Neutrophil (primary cell): Measurements from ENCODE around the gene KCNAB2.

Experiments
- H3K27ac ChIP-seq: fragments of 200-600 bp; sonication (generic); 2 replicates; pipeline ENCODE4 v1.5.1; 2016; ENCODE audit warnings: mild to moderate bottlenecking, moderate library complexity
- H3K27me3 ChIP-seq: fragments of 200-600 bp; sonication (generic); 2 replicates; pipeline ENCODE4 v1.6.0; 2016; ENCODE audit warnings: mild to moderate bottlenecking
- H3K36me3 ChIP-seq: fragments of 200-600 bp; sonication (generic); 2 replicates; pipeline ENCODE4 v1.5.1; 2017
- H3K4me1 ChIP-seq, 2 experiments: fragments of 200-600 bp in 1 of 2; sonication (generic) in 1 of 2; 1 replicate in 1 of 2; 2 replicates in 1 of 2; pipeline versions ENCODE4 v1.5.1 to v1.6.1; 2013 to 2016; ENCODE audit warnings: low read depth in 1 of 2, low read length in 1 of 2, mild to moderate bottlenecking in 1 of 2, moderate library complexity in 1 of 2; ENCODE audit not compliant: control insufficient read depth in 1 of 2, insufficient read depth in 1 of 2
- H3K4me3 ChIP-seq, 2 experiments: fragments of 200-600 bp in 1 of 2; sonication (generic) in 1 of 2; 1 replicate in 1 of 2; 2 replicates in 1 of 2; pipeline ENCODE4 v1.5.1; 2013 to 2016; ENCODE audit warnings: low read depth in 1 of 2, low read length in 1 of 2, mild to moderate bottlenecking in 1 of 2, moderate library complexity in 1 of 2
- H3K9me3 ChIP-seq: fragments of 200-600 bp; sonication (generic); 2 replicates; pipeline ENCODE4 v1.5.1; 2016
- CTCF ChIP-seq: fragments of 200-600 bp; sonication (generic); IDR thresholded peaks from 2 replicates; pipeline ENCODE4 v1.5.1; 2016; ENCODE audit warnings: antibody characterized with exemption

KCNAB2 gene

GRCh38 chr1:6125366-6125765 is 79.7 kb downstream of the KCNAB2 start:
- H3K27me3 ChIP-seq, result peaks cover 30% of the 10 kb centered on the region
- H3K4me1 ChIP-seq, result peaks cover 0 to 3% of the 10 kb centered on the region in 2 experiments
- no peaks in the 10 kb centered on the region for H3K36me3 ChIP-seq
- H3K9me3 ChIP-seq, result no peaks in the 10 kb centered on the region
- no peak overlapping the region for H3K4me3 ChIP-seq
- H3K27ac ChIP-seq, result no peak overlapping the region
- TF ChIP-seq CTCF, result no peak

- TF ChIP-seq CTCF, result no peak
- H3K4me1 ChIP-seq, result peaks cover 0 to 3% of the 10 kb centered on the region in 2 experiments
- H3K9me3 ChIP-seq, result no peaks in the 10 kb centered on the region
Observed at GRCh38 chr1:6126028-6126427, 80.3 kb downstream of the KCNAB2 start.

GRCh38 chr1:6126521-6127067 is 80.9 kb downstream of the KCNAB2 start:
- no peaks in the 10 kb centered on the region for H3K36me3 ChIP-seq
- H3K27ac ChIP-seq, result no peak overlapping the region
- peaks cover 0 to 3% of the 10 kb centered on the region in 2 experiments for H3K4me1 ChIP-seq
- no peaks in the 10 kb centered on the region for H3K9me3 ChIP-seq
- no peak for TF ChIP-seq CTCF
- H3K4me3 ChIP-seq, result no peak overlapping the region
- H3K27me3 ChIP-seq, result peaks cover 30% of the 10 kb centered on the region

More at GRCh38 chr1:6126028-6126427, 80.3 kb downstream of the KCNAB2 start:
- no peak overlapping the region for H3K27ac ChIP-seq
- no peaks in the 10 kb centered on the region for H3K36me3 ChIP-seq
- peaks cover 30% of the 10 kb centered on the region for H3K27me3 ChIP-seq
- H3K4me3 ChIP-seq, result no peak overlapping the region

GRCh38 chr1:6127587-6128163 is 82.0 kb downstream of the KCNAB2 start:
- no peak for TF ChIP-seq CTCF
- Histone ChIP-seq H3K4me1 (peaks cover 0 to 3% of the 10 kb centered on the region in 2 experiments), H3K27ac (no peak overlapping the region), H3K4me3 (no peak overlapping the region), H3K9me3 (no peaks in the 10 kb centered on the region), H3K27me3 (peaks cover 30% of the 10 kb centered on the region), H3K36me3 (no peaks in the 10 kb centered on the region)

- Histone ChIP-seq H3K4me1 (peaks cover 0 to 3% of the 10 kb centered on the region in 2 experiments), H3K4me3 (no peak overlapping the region), H3K27me3 (peaks cover 30% of the 10 kb centered on the region), H3K27ac (no peak overlapping the region), H3K36me3 (no peaks in the 10 kb centered on the region), H3K9me3 (no peaks in the 10 kb centered on the region)
- TF ChIP-seq CTCF, result no peak
Observed at GRCh38 chr1:6128276-6129081, 82.8 kb downstream of the KCNAB2 start.
